Measurements from ENCODE around the gene TLR10. TPM values are rescaled to one million over a fixed set of nuclear protein-coding genes. Genes with fewer than 3 reads are reported as not detected.

The TLR10 gene
- total and polyA plus RNA-seq, 2 of the 13 experiments (the other 11 are each of a cell fraction or from before 2014, with no cell fraction given): not detected

GRCh38 chr4:38780833-38781484 lies 1.8 kb downstream of the TLR10 start (continued):
- no peak for TF ChIP-seq PAXIP1 (CRISPR knock-in tag; conservative IDR thresholded peaks at IDR 0.05)
- no peak for TF ChIP-seq ZNF563 (CRISPR knock-in tag; IDR thresholded peaks at IDR 0.05)
- TF ChIP-seq ZNF747 (CRISPR knock-in tag; IDR thresholded peaks at IDR 0.05; ENCODE audit: borderline replicate concordance): no peak
- TF ChIP-seq ZNF768 (CRISPR knock-in tag; IDR thresholded peaks at IDR 0.05): no peak
- TF ChIP-seq HOXD1 (CRISPR knock-in tag; IDR thresholded peaks at IDR 0.05): no peak
- no peak for TF ChIP-seq PLSCR1 (CRISPR knock-in tag; IDR thresholded peaks at IDR 0.05; ENCODE audit: borderline replicate concordance)
- TF ChIP-seq ZNF333 (CRISPR knock-in tag; IDR thresholded peaks at IDR 0.05; ENCODE audit: borderline replicate concordance): no peak

GRCh38 chr4:38779790-38780189 lies 3.0 kb downstream of the TLR10 start:
- H3K4me1 ChIP-seq (ENCODE audit: insufficient read depth, low read length): no peaks in the 10 kb centered on the region
- H3K79me2 ChIP-seq (ENCODE audit: insufficient read depth, low read length): no peaks in the 10 kb centered on the region
- H3K4me3 ChIP-seq (replicated peaks in 1 of 3; ENCODE audit: insufficient read depth in 1 of 3, low read depth in 2 of 3, low read length in 3 of 3): no peak overlapping the region
- TF ChIP-seq ZNF577 (CRISPR knock-in tag; IDR thresholded peaks at IDR 0.05; ENCODE audit: borderline replicate concordance, low read depth) (no peak), RFX5 (IDR thresholded peaks at IDR 0.05; ENCODE audit: low read depth, low read length) (no peak), HHEX (CRISPR knock-in tag; IDR thresholded peaks at IDR 0.05) (no peak), BRCA1 (CRISPR knock-in tag; IDR thresholded peaks at IDR 0.05) (no peak), ATF1 (CRISPR knock-in tag; IDR thresholded peaks at IDR 0.05) (no peak), ZNF207 (IDR thresholded peaks at IDR 0.05; ENCODE audit: borderline replicate concordance) (no peak), SRSF9 (IDR thresholded peaks at IDR 0.05; ENCODE audit: borderline replicate concordance, insufficient read depth, low read depth, low read length, poor library complexity, severe bottlenecking) (no peak), DNMT1 (CRISPR knock-in tag; IDR thresholded peaks at IDR 0.05) (no peak), CTCF (CRISPR knock-in tag; IDR thresholded peaks at IDR 0.05) (no peak), ASH2L (IDR thresholded peaks at IDR 0.05; ENCODE audit: insufficient read length, low read depth, low read length) (no peak)
- H3K9me3 ChIP-seq (ENCODE audit: low read length): no peaks in the 10 kb centered on the region
- no TSS peak for BruUV-seq (replicated peaks)
- 0 out of 5 replicates have a peak, but pooled peaks cover 0 to 5% of the 10 kb centered on the region in 2 experiments for H3K27me3 ChIP-seq (ENCODE audit: control insufficient read depth in 1 of 2, insufficient read depth in 2 of 2, low read length in 2 of 2)
- H3K36me3 ChIP-seq (replicated peaks in 1 of 2; ENCODE audit: control insufficient read depth in 1 of 2, insufficient read depth in 2 of 2, low read length in 2 of 2): no peaks in the 10 kb centered on the region
- 34% methylated on average over 5 of the region's 5 CpGs for WGBS (ENCODE audit: low lambda C conversion rate)
- H2AFZ ChIP-seq (ENCODE audit: low read length): no peak overlapping the region
- FAIRE-seq (no peak), DNase-seq (ENCODE audit: low spot score) (no peak), ATAC-seq (no peak)
- H4K20me1 ChIP-seq (ENCODE audit: insufficient read depth, low read length): no peaks in the 10 kb centered on the region
- ChIA-PET POLR2A (no interaction called here), CTCF (ENCODE audit: low intra/inter-chr PET ratio, low total read pairs) (no interaction called here)
- no peak overlapping the region for H3K27ac ChIP-seq (ENCODE audit: extremely low read length, insufficient read depth, low read length)
- no peak overlapping the region for H3K9ac ChIP-seq (ENCODE audit: insufficient read depth, low read depth, low read length)
- in situ Hi-C loops (cut with HindIII; ENCODE audit: extremely low pct_ligation_motif_present, low pct_unique_long_range_greater_than_20kb): no loop called here
- H3K4me2 ChIP-seq (ENCODE audit: low read depth, low read length): no peak overlapping the region
- intact Hi-C loops (cut with micrococcal nuclease; ENCODE audit: unreplicated experiment): no loop called here
